Gastroesophageal sphincter (tissue), 3 donors: ENCODE results near the gene CPN2.

Source experiments
- POLR2A ChIP-seq, 2 donors: fragments of 450-650 bp; IDR thresholded peaks; one replicate each; pipeline ENCODE4 v1.6.1; 2017; ENCODE audit warnings: antibody characterized with exemption in 2 of 2, mild to moderate bottlenecking in 2 of 2, moderate library complexity in 1 of 2
- POLR2AphosphoS5 ChIP-seq: sonication (generic); formaldehyde crosslinking; IDR thresholded peaks from one replicate; pipeline ENCODE4 v1.6.1; 2017; ENCODE audit warnings: antibody characterized with exemption
- TF ChIP-seq, protein P1 (sequence below), 4 experiments: fragments of 200-600 bp in 2 of 4; fragments of 450-650 bp in 2 of 4; sonication (generic) in 1 of 4; IDR thresholded peaks; one replicate each; pipeline ENCODE4 v1.5.1; 2017 to 2019; ENCODE audit warnings: antibody characterized with exemption in 4 of 4, mild to moderate bottlenecking in 2 of 4, moderate library complexity in 2 of 4

DNA sequence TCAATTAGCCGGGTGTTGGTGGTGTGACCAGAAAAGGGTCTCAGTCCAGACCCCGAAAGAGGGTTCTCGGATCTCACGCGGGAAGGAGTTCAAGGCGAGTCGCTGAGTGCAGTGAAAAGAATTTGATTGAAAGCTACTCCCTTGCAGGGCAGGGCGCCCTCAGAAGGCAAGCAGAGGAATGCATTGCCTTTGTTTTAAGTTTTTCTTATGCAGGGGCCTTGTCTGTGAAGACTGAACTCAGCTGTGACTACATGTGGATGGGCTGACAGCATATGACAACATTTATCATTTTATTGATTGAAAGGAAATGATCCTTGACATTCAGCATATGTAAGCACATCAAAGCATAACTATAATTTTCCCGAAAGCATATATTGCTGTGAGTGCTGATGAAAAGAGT is 11.8 kb downstream of the CPN2 start:
- TF ChIP-seq, protein P1, sequence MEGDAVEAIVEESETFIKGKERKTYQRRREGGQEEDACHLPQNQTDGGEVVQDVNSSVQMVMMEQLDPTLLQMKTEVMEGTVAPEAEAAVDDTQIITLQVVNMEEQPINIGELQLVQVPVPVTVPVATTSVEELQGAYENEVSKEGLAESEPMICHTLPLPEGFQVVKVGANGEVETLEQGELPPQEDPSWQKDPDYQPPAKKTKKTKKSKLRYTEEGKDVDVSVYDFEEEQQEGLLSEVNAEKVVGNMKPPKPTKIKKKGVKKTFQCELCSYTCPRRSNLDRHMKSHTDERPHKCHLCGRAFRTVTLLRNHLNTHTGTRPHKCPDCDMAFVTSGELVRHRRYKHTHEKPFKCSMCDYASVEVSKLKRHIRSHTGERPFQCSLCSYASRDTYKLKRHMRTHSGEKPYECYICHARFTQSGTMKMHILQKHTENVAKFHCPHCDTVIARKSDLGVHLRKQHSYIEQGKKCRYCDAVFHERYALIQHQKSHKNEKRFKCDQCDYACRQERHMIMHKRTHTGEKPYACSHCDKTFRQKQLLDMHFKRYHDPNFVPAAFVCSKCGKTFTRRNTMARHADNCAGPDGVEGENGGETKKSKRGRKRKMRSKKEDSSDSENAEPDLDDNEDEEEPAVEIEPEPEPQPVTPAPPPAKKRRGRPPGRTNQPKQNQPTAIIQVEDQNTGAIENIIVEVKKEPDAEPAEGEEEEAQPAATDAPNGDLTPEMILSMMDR (IDR thresholded peaks at IDR 0.05), result no peak
- TF ChIP-seq POLR2AphosphoS5, result no peak
- no peak for TF ChIP-seq POLR2A (IDR thresholded peaks at IDR 0.05)
